ENCODE measurements around the gene CPNE4.

Gene CPNE4

GRCh38 chr3:131821191-131821762 is 213.5 kb downstream of the CPNE4 start:
- TF ChIP-seq CTCF (IDR thresholded peaks at IDR 0.05), result no peak
- Mint-ChIP-seq H3K4me1 (peaks cover 5% of the 10 kb centered on the region), H3K27me3 (ENCODE audit: low read depth, poor library complexity) (no peaks in the 10 kb centered on the region), H3K36me3 (ENCODE audit: low read depth) (no peaks in the 10 kb centered on the region), H3K4me3 (no peak overlapping the region), H3K27ac (no peak overlapping the region), H3K9me3 (no peaks in the 10 kb centered on the region)
- no peak for DNase-seq

GRCh38 chr3:131819381-131820055 is 215.3 kb downstream of the CPNE4 start:
- TF ChIP-seq CTCF (IDR thresholded peaks at IDR 0.05), result no peak
- Mint-ChIP-seq H3K36me3 (ENCODE audit: low read depth) (no peaks in the 10 kb centered on the region), H3K9me3 (no peaks in the 10 kb centered on the region), H3K27me3 (ENCODE audit: low read depth, poor library complexity) (no peaks in the 10 kb centered on the region), H3K4me3 (no peak overlapping the region), H3K27ac (no peak overlapping the region), H3K4me1 (peaks cover 5% of the 10 kb centered on the region)
- DNase-seq, result no peak

- TF ChIP-seq CTCF (IDR thresholded peaks at IDR 0.05), result no peak
- H3K4me3 Mint-ChIP-seq, result no peak overlapping the region
- H3K27ac Mint-ChIP-seq, result no peak overlapping the region
- no peaks in the 10 kb centered on the region for H3K36me3 Mint-ChIP-seq (ENCODE audit: low read depth)
- no peaks in the 10 kb centered on the region for H3K4me1 Mint-ChIP-seq
- peaks cover 4% of the 10 kb centered on the region for H3K27me3 Mint-ChIP-seq (ENCODE audit: low read depth, poor library complexity)
- DNase-seq, result no peak
- H3K9me3 Mint-ChIP-seq, result no peaks in the 10 kb centered on the region
These were observed 222.4 kb downstream of the CPNE4 start for GRCh38 chr3:131812433-131812832.

GRCh38 chr3:131811481-131811880 is 223.3 kb downstream of the CPNE4 start:
- H3K27ac Mint-ChIP-seq, result no peak overlapping the region
- H3K4me3 Mint-ChIP-seq, result no peak overlapping the region
- no peak for TF ChIP-seq CTCF (IDR thresholded peaks at IDR 0.05)
- DNase-seq, result no peak
- no peaks in the 10 kb centered on the region for H3K4me1 Mint-ChIP-seq
- peaks cover 4% of the 10 kb centered on the region for H3K27me3 Mint-ChIP-seq (ENCODE audit: low read depth, poor library complexity)
- no peaks in the 10 kb centered on the region for H3K36me3 Mint-ChIP-seq (ENCODE audit: low read depth)
- no peaks in the 10 kb centered on the region for H3K9me3 Mint-ChIP-seq

- no peaks in the 10 kb centered on the region for H3K4me1 Mint-ChIP-seq
- DNase-seq, result no peak
- H3K27me3 Mint-ChIP-seq (ENCODE audit: low read depth, poor library complexity), result peaks cover 4% of the 10 kb centered on the region
- H3K9me3 Mint-ChIP-seq, result no peaks in the 10 kb centered on the region
- no peak overlapping the region for H3K27ac Mint-ChIP-seq
- no peaks in the 10 kb centered on the region for H3K36me3 Mint-ChIP-seq (ENCODE audit: low read depth)
- no peak overlapping the region for H3K4me3 Mint-ChIP-seq
- TF ChIP-seq CTCF (IDR thresholded peaks at IDR 0.05), result no peak
These were observed 227.0 kb downstream of the CPNE4 start for GRCh38 chr3:131807822-131808221.

- H3K27me3 Mint-ChIP-seq (ENCODE audit: low read depth, poor library complexity), result peaks cover 4% of the 10 kb centered on the region
- no peak for DNase-seq
- no peak overlapping the region for H3K27ac Mint-ChIP-seq
- no peaks in the 10 kb centered on the region for H3K9me3 Mint-ChIP-seq
- no peaks in the 10 kb centered on the region for H3K4me1 Mint-ChIP-seq
- no peak overlapping the region for H3K4me3 Mint-ChIP-seq
- TF ChIP-seq CTCF (IDR thresholded peaks at IDR 0.05), result no peak
- H3K36me3 Mint-ChIP-seq (ENCODE audit: low read depth), result no peaks in the 10 kb centered on the region
These were observed 228.1 kb downstream of the CPNE4 start for GRCh38 chr3:131806736-131807135.
